CD4-positive, alpha-beta T cell treated with Interleukin-15 for 4 hours (primary cell): Measurements from ENCODE around the gene EAF1.
"Not testable (repeated sequence)": the region's sequence is repeated elsewhere in the genome, so short reads cannot be mapped to it uniquely, and the experiment has no call there.

Experiments used
- DNase-seq: peaks from one replicate; pipeline ENCODE4 v3.0.0-alpha.2; 2020; ENCODE audit warnings: low spot score

EAF1 gene

DNA sequence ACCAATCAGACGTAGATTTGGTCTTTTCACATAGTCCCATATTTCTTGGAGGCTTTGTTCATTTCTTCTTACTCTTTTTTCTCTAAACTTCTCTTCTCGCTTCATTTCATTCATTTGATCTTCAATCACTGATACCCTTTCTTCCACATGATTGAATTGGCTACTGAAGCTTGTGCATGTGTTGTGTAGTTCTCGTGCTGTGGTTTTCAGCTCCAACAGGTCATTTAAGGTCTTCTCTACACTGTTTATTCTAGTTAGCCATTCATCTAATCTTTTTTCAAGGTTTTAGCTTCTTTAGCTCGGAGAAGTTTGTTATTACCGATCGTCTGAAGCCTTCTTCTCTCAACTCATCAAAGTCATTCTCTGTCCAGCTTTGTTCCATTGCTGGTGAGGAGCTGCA, 57.2 kb downstream of the EAF1 start:
- not testable (repeated sequence) for DNase-seq

DNA sequence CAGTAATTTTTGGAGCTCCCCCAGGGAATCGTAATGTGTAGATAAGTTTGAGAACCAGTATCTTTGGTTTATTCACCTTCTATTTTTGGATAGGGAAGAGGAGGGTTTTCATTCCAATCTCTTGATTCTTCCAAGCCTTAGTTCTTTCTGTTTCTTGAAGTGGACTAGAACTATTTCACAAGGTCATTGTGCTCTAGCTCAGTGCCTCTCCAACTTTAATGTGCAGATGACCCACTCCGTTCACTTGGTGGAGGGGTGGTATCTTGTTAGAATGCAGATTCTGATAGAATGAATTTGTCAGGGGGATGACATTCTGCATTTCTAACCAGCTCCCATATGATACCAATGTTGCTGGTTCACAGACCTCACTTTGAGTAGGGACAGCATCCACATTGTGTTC, 58.6 kb downstream of the EAF1 start:
- no peak for DNase-seq

DNA sequence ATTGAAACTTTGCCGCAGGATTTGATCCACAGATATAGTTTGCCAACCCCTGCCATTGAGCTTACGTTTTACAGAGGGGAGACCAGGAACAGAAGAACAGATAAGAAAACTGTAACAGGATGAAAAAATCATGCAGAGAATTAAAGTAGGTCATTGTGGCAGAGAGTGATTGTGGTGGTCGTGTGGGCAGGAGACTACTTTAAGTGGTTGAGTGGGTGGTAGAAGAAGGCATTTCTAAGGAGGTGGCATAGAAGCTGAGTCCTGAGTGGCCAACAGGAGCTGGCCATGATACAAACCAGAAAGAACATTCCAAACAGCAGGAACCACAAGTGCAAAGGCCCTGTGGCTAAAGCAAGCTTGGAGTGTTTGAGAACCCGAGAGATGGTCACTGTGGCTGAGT, 59.6 kb downstream of the EAF1 start:
- no peak for DNase-seq

DNA sequence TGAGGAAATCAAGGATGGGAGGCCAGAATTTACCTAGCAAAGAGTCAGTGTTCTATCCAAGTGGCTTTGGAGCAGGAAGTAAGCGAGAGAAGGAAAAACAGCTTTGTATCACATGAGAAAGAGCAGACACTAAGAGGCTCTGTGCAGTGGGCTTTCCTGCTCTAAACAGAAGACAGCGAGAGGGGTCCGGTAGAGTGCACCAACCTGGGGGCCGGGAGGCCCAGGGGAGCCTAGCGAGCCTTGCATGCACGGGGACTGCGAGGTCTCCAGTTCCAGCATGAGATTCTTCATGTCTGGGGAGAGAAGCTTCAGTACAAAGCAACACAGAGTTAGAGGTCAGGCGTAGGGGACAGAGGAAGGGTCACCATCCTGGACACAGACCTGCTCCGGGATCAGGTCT, 60.6 kb downstream of the EAF1 start:
- no peak for DNase-seq

DNA sequence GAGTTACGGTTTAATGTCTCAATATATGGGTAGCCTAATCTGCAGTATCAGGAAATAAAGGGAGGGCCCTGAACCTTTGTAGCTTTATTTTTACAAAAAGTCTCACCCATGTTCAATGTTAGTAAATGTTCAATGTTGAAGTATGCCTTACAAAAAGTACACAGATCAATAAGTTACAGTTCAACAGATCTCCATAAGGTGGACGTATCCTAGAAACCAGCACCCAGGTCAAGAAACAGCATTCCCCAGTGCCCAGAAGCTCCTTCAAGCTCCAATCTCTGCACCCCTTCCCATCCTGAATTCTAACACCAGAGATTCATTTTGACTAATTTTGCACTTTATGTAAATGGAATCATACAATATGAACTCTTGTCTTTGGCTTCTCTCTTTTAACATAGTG, 62.8 kb downstream of the EAF1 start:
- no peak for DNase-seq

DNA sequence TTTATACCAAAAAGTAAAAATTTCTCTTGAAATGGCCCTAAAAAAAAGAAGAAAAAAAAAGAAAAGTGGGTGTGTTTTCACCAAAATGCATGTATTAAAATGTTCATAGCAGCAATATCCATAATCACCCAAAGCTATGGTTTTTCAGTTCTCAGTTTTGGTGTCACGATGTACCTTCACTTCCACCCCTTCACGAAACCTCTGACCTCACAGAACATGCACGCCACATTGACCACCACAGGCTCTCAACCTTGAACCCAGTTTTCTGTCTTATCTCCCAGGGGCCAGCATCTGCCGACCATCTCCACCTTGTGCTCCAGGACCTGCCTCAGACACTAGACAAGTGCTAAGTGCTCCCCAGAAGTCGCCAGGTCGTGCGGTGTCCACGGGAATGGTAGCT, 63.7 kb downstream of the EAF1 start:
- DNase-seq = no peak
